ENCODE measurements around the gene EGF.
"Not testable (repeated sequence)": the region's sequence is repeated elsewhere in the genome, so short reads cannot be mapped to it uniquely, and the experiment has no call there.

EGF gene

DNA sequence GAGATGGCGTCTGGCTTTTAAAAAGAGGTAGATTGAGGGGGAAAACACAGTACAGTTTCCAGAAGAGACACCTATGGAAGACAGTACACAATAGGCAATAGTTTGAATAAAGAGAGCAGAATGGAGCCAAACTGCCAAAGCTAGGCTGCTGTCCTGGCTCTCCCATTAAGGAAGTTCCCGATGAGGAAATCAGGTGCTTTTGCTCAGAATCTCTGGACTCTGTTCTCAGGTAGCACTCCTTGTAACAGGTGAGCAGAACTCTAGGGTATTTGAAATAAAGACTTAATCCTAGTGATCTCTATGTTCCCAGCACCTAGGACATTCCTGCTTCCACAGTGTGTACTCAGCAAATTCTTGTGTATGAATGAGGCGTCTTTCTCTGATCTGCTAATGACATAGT is 1.6 kb downstream of the EGF start:
- no peak for DNase-seq (ENCODE audit: low read depth)

DNA sequence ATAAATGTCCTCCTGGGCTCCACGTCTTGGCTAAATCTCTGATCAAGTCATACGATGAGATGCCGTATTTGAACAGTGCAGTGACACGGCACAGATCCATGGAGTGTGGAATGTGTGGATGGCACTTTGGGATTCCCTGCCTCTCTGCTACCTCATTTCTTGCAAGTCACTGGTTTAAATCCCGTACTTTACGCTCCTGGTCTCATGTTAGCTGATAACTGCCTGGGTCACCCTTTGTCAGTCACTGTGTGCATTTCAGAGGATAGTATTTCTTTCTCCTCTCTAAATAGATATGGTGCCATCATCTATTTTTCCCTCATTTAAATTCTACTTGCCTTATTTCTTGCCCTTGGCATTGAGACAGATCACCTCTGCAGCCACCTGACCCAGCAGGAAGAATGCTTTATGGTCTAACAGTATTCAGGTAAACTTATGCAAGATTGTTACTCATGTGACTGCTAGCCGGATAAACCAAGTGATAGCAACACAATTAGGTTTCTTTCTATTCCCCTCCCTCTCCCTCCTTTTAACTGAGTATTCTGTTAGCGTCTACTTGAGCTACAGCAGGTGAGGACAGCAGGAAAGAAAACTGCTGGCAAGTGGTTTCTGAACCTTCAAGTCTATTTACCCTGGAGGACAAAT is 2.8 kb downstream of the EGF start:
- DNase-seq (ENCODE audit: low read depth) = no peak

- no peak for DNase-seq (ENCODE audit: low read depth)
These were observed 3.3 kb downstream of the EGF start for GRCh38 chr4:109916027-109916409.

DNA sequence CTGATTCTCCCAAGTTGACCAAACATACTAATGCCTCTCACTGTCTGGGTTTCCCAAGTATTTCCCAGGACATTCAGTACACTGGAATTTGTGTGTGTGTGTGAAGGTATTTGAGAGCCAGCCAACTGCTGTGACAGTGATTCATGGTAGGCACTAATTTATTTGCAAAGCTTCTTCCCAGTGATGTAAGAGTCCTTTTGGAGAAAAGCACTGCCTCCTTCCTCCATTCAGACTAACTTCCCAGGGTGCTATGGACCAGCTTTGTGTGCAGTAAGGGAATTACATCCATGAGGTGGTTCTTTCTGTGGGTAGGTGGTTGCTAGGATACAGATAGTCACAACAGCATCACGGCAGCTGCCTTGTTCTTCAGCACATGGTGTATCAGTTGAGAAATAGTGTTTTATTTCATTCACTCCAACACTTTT is 8.7 kb downstream of the EGF start:
- no peak for DNase-seq (ENCODE audit: low read depth)

- no peak for DNase-seq (ENCODE audit: low read depth)
These were observed 12.7 kb downstream of the EGF start for GRCh38 chr4:109925396-109925795.

DNA sequence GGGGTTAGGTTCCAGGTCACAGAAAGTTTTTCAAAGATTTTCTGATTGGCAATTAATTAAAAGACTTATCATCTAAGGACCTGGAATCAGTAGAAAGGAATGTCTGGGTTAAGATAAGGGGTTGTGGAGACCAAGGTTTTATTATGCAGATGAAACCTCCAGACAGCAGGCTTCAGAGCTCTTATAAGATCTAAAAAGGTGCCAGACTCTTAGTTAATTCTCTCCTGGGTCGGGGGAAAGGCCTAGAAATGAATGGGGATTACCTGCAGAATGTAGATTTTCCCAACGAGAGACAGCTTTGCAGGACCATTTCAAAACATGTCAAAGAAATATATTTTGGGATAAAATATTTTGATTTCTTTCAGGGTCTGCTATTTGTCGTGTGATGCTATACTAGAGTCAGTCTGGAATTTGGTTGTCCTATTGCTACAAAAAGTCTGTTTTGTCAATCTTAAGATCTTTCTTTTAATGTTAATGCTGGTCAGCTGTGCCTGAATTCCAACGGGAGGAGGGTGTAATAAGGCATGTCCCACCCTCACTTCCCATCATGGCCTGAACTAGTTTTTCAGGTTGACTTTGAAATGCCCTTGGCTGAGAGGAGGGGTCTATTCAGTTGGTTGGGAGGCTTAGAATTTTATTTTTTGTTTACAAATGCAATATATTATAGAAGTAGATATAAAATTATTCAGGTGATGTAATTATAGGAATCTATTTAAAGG is 15.8 kb downstream of the EGF start:
- DNase-seq (ENCODE audit: low read depth) = no peak

- no peak for DNase-seq (ENCODE audit: low read depth)
These were observed 17.8 kb downstream of the EGF start for GRCh38 chr4:109930464-109930863.

- no peak for DNase-seq (ENCODE audit: low read depth)
These were observed 18.2 kb downstream of the EGF start for GRCh38 chr4:109930872-109931271.

GRCh38 chr4:109931318-109931717 is 18.6 kb downstream of the EGF start:
- no peak for DNase-seq (ENCODE audit: low read depth)

DNA sequence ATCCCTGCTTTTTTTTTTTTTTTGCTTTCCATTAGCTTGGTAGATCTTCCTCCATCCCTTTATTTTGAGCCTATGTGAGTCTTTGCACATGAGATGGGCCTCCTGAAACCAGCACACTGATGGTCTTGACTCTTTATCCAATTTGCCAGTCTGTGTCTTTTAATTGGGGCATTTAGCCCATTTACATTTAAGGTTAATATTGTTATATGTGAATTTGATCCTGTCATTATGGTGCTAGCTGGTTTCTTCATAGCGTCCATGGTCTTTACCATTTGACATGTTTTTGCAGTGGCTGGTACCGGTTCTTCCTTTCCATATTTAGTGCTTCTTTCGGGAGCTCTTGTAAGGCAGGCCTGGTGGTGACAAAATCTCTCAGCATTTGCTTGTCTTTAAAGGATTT is 24.7 kb downstream of the EGF start:
- DNase-seq (ENCODE audit: low read depth) = not testable (repeated sequence)

GRCh38 chr4:109939190-109939589 is 26.5 kb downstream of the EGF start:
- DNase-seq (ENCODE audit: low read depth) = no peak

DNA sequence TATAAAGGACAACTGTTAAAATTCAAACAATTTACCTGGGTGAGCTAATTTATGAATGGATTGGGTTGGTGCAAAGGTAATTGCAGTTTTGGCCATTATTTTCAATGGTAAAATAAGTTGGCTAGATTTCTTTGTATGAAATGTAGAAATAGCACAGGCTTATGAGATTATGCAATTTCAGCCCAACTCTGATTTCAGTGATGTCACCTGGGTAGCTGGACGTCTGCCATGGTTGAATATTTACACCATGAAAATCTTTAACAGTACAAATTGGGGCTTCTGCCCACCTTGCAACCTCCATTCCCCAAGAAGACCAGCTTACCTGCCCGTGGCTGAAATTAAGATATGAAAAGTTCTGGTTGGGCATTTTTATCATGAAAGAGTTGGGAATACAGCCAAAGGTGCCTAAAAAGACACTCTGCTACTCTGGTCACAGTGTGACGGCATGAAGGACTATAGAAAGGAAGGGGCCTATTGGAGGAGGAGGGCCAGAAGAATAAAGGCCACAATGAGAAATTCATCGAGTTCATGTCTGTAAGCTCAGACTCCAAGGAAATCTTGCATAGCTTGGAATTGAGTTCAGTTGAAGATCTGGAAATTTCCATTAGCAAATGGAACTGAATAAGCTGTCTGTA is 29.7 kb downstream of the EGF start:
- DNase-seq (ENCODE audit: low read depth) = no peak

DNA sequence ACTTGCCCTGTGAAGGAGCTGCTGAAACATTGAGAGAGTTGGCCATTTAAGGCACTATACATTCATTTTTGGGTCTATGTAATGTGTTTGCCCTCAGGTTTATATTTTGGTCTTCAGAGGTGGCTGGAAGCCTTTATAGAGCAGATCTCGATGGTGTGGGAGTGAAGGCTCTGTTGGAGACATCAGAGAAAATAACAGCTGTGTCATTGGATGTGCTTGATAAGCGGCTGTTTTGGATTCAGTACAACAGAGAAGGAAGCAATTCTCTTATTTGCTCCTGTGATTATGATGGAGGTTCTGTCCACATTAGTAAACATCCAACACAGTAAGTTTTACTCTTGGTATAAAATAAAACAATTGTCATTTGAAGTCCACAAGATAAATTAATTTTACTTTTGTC is 31.1 kb downstream of the EGF start:
- DNase-seq (ENCODE audit: low read depth) = no peak

DNA sequence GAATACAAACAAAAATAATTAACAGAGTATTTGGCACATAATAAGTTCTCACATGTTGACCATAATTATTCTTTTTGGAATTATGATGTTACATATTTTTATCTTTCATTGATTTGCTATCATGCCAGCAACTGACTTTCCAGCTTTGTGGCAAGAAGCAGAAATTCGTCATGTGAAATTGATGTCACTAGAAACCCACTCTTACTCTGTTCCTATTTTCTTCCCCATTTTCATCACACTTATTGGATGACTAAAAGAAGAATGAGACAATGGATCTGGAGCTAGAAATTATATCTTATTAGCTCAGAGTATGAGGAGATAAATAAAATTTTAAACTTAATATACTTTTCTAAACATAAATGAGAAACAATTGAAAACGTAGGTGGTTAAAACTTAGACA is 31.9 kb downstream of the EGF start:
- DNase-seq (ENCODE audit: low read depth) = no peak

GRCh38 chr4:109945056-109945455 is 32.4 kb downstream of the EGF start:
- no peak for DNase-seq (ENCODE audit: low read depth)

GRCh38 chr4:109946120-109946519 is 33.4 kb downstream of the EGF start:
- no peak for DNase-seq (ENCODE audit: low read depth)

GRCh38 chr4:109947457-109947856 is 34.8 kb downstream of the EGF start:
- no peak for DNase-seq (ENCODE audit: low read depth)

GRCh38 chr4:109947918-109948317 is 35.2 kb downstream of the EGF start:
- DNase-seq (ENCODE audit: low read depth) = no peak

- DNase-seq (ENCODE audit: low read depth) = not testable (repeated sequence)
These were observed 36.5 kb downstream of the EGF start for GRCh38 chr4:109949099-109949718.

GRCh38 chr4:109952612-109953011 is 39.9 kb downstream of the EGF start:
- DNase-seq (ENCODE audit: low read depth) = no peak

GRCh38 chr4:109953556-109953955 is 40.9 kb downstream of the EGF start:
- DNase-seq (ENCODE audit: low read depth) = no peak

- DNase-seq (ENCODE audit: low read depth) = no peak
These were observed 42.5 kb downstream of the EGF start for GRCh38 chr4:109955146-109955545.

DNA sequence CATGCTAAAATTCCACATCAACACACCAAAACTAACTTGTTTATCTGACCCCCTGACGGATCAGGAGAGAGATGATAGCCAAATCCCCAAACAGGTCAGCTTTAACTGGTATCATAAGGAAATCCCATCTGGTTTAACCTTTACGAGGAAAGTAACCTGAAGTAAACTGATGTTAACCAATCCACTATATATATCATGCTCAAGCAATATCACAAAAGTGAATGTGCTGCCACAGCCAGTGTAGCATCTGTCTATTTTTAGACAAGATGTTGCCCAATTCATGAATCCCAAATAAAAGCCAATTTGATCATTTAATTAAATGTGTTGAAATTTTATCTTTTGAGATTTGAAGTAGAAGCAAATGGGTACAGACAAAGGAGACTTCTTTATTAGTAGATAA is 44.5 kb downstream of the EGF start:
- DNase-seq (ENCODE audit: low read depth) = no peak
